ENCODE measurements around the gene LRRC7. TPM values are rescaled to one million over a fixed set of nuclear protein-coding genes. Genes with fewer than 3 reads are reported as not detected.

Gene LRRC7
- total RNA-seq, 1 experiment from 2014 or later = not detected

- BruUV-seq (replicated peaks) = no TSS peak
- peaks cover 7% of the 10 kb centered on the region for H3K27me3 ChIP-seq (ENCODE audit: control insufficient read depth, insufficient read depth, low read length)
- TF ChIP-seq, protein P1, sequence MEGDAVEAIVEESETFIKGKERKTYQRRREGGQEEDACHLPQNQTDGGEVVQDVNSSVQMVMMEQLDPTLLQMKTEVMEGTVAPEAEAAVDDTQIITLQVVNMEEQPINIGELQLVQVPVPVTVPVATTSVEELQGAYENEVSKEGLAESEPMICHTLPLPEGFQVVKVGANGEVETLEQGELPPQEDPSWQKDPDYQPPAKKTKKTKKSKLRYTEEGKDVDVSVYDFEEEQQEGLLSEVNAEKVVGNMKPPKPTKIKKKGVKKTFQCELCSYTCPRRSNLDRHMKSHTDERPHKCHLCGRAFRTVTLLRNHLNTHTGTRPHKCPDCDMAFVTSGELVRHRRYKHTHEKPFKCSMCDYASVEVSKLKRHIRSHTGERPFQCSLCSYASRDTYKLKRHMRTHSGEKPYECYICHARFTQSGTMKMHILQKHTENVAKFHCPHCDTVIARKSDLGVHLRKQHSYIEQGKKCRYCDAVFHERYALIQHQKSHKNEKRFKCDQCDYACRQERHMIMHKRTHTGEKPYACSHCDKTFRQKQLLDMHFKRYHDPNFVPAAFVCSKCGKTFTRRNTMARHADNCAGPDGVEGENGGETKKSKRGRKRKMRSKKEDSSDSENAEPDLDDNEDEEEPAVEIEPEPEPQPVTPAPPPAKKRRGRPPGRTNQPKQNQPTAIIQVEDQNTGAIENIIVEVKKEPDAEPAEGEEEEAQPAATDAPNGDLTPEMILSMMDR (IDR thresholded peaks at IDR 0.05) = no peak
- TF ChIP-seq, protein P2, sequence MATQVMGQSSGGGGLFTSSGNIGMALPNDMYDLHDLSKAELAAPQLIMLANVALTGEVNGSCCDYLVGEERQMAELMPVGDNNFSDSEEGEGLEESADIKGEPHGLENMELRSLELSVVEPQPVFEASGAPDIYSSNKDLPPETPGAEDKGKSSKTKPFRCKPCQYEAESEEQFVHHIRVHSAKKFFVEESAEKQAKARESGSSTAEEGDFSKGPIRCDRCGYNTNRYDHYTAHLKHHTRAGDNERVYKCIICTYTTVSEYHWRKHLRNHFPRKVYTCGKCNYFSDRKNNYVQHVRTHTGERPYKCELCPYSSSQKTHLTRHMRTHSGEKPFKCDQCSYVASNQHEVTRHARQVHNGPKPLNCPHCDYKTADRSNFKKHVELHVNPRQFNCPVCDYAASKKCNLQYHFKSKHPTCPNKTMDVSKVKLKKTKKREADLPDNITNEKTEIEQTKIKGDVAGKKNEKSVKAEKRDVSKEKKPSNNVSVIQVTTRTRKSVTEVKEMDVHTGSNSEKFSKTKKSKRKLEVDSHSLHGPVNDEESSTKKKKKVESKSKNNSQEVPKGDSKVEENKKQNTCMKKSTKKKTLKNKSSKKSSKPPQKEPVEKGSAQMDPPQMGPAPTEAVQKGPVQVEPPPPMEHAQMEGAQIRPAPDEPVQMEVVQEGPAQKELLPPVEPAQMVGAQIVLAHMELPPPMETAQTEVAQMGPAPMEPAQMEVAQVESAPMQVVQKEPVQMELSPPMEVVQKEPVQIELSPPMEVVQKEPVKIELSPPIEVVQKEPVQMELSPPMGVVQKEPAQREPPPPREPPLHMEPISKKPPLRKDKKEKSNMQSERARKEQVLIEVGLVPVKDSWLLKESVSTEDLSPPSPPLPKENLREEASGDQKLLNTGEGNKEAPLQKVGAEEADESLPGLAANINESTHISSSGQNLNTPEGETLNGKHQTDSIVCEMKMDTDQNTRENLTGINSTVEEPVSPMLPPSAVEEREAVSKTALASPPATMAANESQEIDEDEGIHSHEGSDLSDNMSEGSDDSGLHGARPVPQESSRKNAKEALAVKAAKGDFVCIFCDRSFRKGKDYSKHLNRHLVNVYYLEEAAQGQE (IDR thresholded peaks at IDR 0.05; ENCODE audit: insufficient read depth in 1 of 2, low read depth in 2 of 2, low read length in 1 of 2) = no peak
- TF ChIP-seq SIN3A (IDR thresholded peaks at IDR 0.05; ENCODE audit: borderline replicate concordance, insufficient read depth, low read depth, low read length) = no peak
- TF ChIP-seq POLR2AphosphoS5 (IDR thresholded peaks at IDR 0.05; ENCODE audit: low read depth, low read length) = no peak
- no peak for TF ChIP-seq TCF7L2 (IDR thresholded peaks at IDR 0.05; ENCODE audit: low read depth, low read length)
Observed at GRCh38 chr1:69570356-69570755, 2.6 kb downstream of the LRRC7 start.

DNA sequence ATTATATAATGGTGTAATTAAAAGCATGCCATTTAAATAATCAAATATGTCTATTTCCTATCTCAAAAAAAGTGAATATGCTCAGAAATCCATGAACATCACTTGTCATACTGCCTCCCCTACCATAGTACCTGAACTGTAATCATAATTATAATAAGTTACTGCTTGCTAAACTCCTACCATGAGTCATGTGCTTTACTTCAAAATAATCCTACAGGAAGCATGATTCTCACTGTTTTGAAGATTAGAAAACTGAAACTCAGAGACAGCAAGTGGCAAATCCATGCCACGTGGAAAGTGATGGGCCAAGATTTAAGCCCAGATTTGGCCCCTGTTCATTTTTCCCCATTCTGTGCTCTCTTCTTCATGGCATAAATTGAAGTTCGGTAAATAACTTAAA, 5.2 kb downstream of the LRRC7 start:
- ATAC-seq = no peak
- in situ Hi-C loops (cut with HindIII; ENCODE audit: low pct_unique_long_range_greater_than_20kb, low sequenced_read_pairs) = no loop called here

More at GRCh38 chr1:69570356-69570755, 2.6 kb downstream of the LRRC7 start:
- Histone ChIP-seq H3K4me1 (ENCODE audit: control insufficient read depth, insufficient read depth, low read length) (no peaks in the 10 kb centered on the region), H3K27ac (ENCODE audit: low read length) (no peak overlapping the region), H3K36me3 (ENCODE audit: control insufficient read depth, insufficient read depth, low read length) (no peaks in the 10 kb centered on the region), H3K4me3 (ENCODE audit: low read depth in 2 of 2, low read length in 2 of 2) (no peak overlapping the region), H3K9me3 (ENCODE audit: control insufficient read depth, insufficient read depth, low read depth, low read length) (no peaks in the 10 kb centered on the region)
- intact Hi-C loops (cut with micrococcal nuclease; ENCODE audit: unreplicated experiment) = no loop called here
- no peak for ATAC-seq
- POLR2A ChIA-PET = no interaction called here
- DNase-seq (ENCODE audit: low read depth, low spot score) = no peak
- CTCF ChIA-PET = no interaction called here
- in situ Hi-C loops (cut with HindIII; ENCODE audit: low pct_unique_long_range_greater_than_20kb, low sequenced_read_pairs) = no loop called here

More for the DNA sequence above, 5.2 kb downstream of the LRRC7 start:
- no peak for DNase-seq (ENCODE audit: low read depth, low spot score)
- Histone ChIP-seq H3K4me3 (ENCODE audit: low read depth in 2 of 2, low read length in 2 of 2) (no peak overlapping the region), H3K36me3 (ENCODE audit: control insufficient read depth, insufficient read depth, low read length) (no peaks in the 10 kb centered on the region), H3K4me1 (ENCODE audit: control insufficient read depth, insufficient read depth, low read length) (no peaks in the 10 kb centered on the region), H3K27me3 (ENCODE audit: control insufficient read depth, insufficient read depth, low read length) (peaks cover 4% of the 10 kb centered on the region; the same call in 1 of the 2 replicates), H3K9me3 (ENCODE audit: control insufficient read depth, insufficient read depth, low read depth, low read length) (no peaks in the 10 kb centered on the region), H3K27ac (ENCODE audit: low read length) (no peak overlapping the region)
- no TSS peak for BruUV-seq (replicated peaks)
- CTCF ChIA-PET = no interaction called here
- TF ChIP-seq, protein P1 (IDR thresholded peaks at IDR 0.05) = no peak
- TF ChIP-seq SIN3A (IDR thresholded peaks at IDR 0.05; ENCODE audit: borderline replicate concordance, insufficient read depth, low read depth, low read length) (no peak), TCF7L2 (IDR thresholded peaks at IDR 0.05; ENCODE audit: low read depth, low read length) (no peak), POLR2AphosphoS5 (IDR thresholded peaks at IDR 0.05; ENCODE audit: low read depth, low read length) (no peak)
- TF ChIP-seq, protein P2 (IDR thresholded peaks at IDR 0.05; ENCODE audit: insufficient read depth in 1 of 2, low read depth in 2 of 2, low read length in 1 of 2) = no peak
- POLR2A ChIA-PET = no interaction called here
- intact Hi-C loops (cut with micrococcal nuclease; ENCODE audit: unreplicated experiment) = no loop called here

Data from Panc1 (cell line).